Small intestine (tissue), 7 donors: ENCODE results near the gene LAIR2. TPM values are rescaled to one million over a fixed set of nuclear protein-coding genes. Genes with fewer than 3 reads are reported as not detected.
"Not testable (repeated sequence)": the region's sequence is repeated elsewhere in the genome, so short reads cannot be mapped to it uniquely, and the experiment has no call there.

Source experiments
- DNase-seq, 2 donors: peaks; one replicate each; pipeline versions ENCODE4 v3.0.0 to v3.0.0-alpha.2; 2013
- FAIRE-seq: peaks from 2 replicates; lab custom pipeline; 2012; peaks lifted over from hg19 to GRCh38; lab: Jason Lieb, UNC
- H3K27ac ChIP-seq, 3 donors: one replicate each; pipeline ENCODE4 v1.5.1; 2013; ENCODE audit warnings: low read length in 2 of 3, mild to moderate bottlenecking in 2 of 3, control low read depth in 1 of 3, inconsistent platforms in 1 of 3, low read depth in 1 of 3, moderate library complexity in 1 of 3
- H3K27me3 ChIP-seq, 3 donors: one replicate each; pipeline ENCODE4 v1.6.1; 2013; ENCODE audit warnings: low read length in 3 of 3, inconsistent platforms in 1 of 3; ENCODE audit not compliant: control insufficient read depth in 3 of 3, insufficient read depth in 3 of 3
- H3K36me3 ChIP-seq, 3 donors: one replicate each; pipeline ENCODE4 v1.6.1; 2013; ENCODE audit warnings: low read length in 3 of 3, inconsistent platforms in 1 of 3, low read depth in 1 of 3, mild to moderate bottlenecking in 1 of 3, moderate library complexity in 1 of 3; ENCODE audit not compliant: control insufficient read depth in 3 of 3, insufficient read depth in 2 of 3
- H3K4me1 ChIP-seq, 3 donors: one replicate each; pipeline ENCODE4 v1.6.1; 2013; ENCODE audit warnings: low read length in 2 of 3, inconsistent platforms in 1 of 3, low read depth in 1 of 3, mild to moderate bottlenecking in 1 of 3, moderate library complexity in 1 of 3; ENCODE audit not compliant: control insufficient read depth in 3 of 3, insufficient read depth in 2 of 3
- H3K4me3 ChIP-seq, 3 donors: one replicate each; pipeline ENCODE4 v1.5.1; 2013; ENCODE audit warnings: low read length in 3 of 3, control low read depth in 1 of 3, inconsistent platforms in 1 of 3, low read depth in 1 of 3, mild to moderate bottlenecking in 1 of 3, moderate library complexity in 1 of 3
- H3K9me3 ChIP-seq, 2 donors: one replicate each; pipeline ENCODE4 v1.6.1; 2013; ENCODE audit warnings: low read depth in 1 of 2, low read length in 1 of 2; ENCODE audit not compliant: control insufficient read depth in 2 of 2, insufficient read depth in 1 of 2
- WGBS, 3 donors: extraction: QIAGEN DNeasy Blood & Tissue Kit; methylation state at CpG; one replicate each; pipeline ENCODE4 v1.1.7; 2013; 5-methylcytosine and 5-hydroxymethylcytosine counted together
- polyA plus RNA-seq, 4 donors: library from polyadenylated mRNA; stranded (reverse) in 3 of 4; unstranded in 1 of 4; fragments of 200-250 nt in 3 of 4; fragments of 120-200 nt in 1 of 4; gene quantifications; one replicate each; pipeline versions ENCODE4 v1.2.1 to v1.2.3, GENCODE V29; 2013
- donor health status: healthy with polysubstance abuse.
- donor health status: control.
- donor health status: control.
- donor health status: Bipolar disorder and iron deficiency.
- donor health status: healthy.

Gene LAIR2
- polyA plus RNA-seq, 4 donors, result 0.09 to 0.33 TPM; not detected in 2

DNA sequence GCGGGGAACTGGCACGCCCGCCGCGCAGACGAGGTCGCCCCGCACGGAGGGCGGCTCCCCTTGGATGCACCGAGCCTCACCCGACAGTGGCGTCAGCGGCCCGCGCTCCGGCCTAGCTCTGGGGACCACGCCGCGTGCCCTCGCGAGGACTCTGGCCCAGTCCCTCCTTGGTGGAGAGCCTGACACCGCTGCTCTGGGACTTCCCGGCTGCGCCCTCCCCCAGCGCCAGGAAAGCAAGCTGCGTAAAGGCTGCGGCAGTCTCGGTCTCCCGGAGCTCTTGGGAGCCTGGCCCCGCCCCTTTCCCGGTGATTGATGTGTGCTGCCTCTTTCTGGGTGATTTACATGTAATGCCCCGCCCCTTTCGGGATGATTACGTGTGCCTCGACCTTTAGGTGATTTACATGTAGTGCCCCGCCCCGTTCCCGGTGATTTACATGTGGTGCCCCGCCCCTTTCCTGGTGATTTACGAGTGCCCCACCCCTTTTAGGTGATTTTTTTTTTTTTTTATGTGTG, 39.0 kb upstream of the LAIR2 start, which contains the start of gene LENG9:
TSS of gene LENG9 (minus strand) at position 248 of the 513 bp plus-strand sequence. CDS start 252 bp downstream, outside the sequence.
- Histone ChIP-seq H3K36me3 (peaks cover 3 to 63% (median 16%) of the 10 kb centered on the region in 3 donors), H3K4me1 (peaks cover 0 to 53% (median 0%) of the 10 kb centered on the region in 3 donors), H3K27me3 (no peaks in the 10 kb centered on the region), H3K4me3 (peak within 1 kb of the TSS; percentile 52 to 73 (median 58)), H3K9me3 (peaks cover 0 to 3% of the 10 kb centered on the region in 2 donors), H3K27ac (peak within 1 kb of the TSS; percentile 98 to 99 (median 99))
- FAIRE-seq (no peak), DNase-seq (peak; percentile 99 to 100)
- 0% methylated on average over 26 to 41 of the region's 41 CpGs for WGBS, 3 donors

DNA sequence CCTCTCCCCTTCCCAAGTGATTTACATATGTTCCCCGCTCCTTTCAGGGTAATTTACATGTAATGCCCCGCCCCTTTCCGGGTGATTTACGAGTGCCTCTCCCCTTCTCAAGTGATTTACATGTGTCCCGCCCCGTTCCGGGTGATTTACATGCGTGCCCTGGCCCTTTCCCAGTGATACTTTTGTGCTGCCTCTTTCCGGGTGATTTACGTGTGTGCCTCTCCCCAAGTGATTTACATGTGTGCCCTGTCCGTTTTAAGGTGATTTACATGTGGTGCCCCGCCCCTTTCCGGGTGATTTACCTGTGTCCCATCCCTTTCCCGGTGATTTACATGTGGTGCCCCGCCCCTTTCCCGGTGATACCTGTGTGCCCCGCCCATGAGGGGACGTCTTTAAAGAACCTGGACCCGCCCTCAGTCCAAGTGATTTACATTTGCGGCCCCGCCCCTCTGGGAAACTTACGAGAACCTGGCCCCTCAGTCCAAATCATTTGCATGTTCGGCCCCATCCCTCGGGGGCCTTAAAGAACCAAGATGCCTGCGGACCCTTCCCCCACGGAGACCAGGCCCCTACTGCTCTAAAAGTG, 38.5 kb upstream of the LAIR2 start:
- peak overlapping the region; percentile 36 to 73 (median 58) for H3K4me3 ChIP-seq
- DNase-seq (peak; percentile 98 to 100), FAIRE-seq (peak; percentile 44)
- H3K27ac ChIP-seq, result peak overlapping the region; percentile 93 to 99 (median 99)
- H3K27me3 ChIP-seq, result no peaks in the 10 kb centered on the region
- 0 to 1% (median 0%) methylated on average over 26 of the region's 26 CpGs for whole genome bisulfite sequencing, 3 donors
- peaks cover 0 to 3% of the 10 kb centered on the region in 2 donors for H3K9me3 ChIP-seq
- H3K4me1 ChIP-seq, result peaks cover 0 to 57% (median 0%) of the 10 kb centered on the region in 3 donors
- peaks cover 3 to 61% (median 11%) of the 10 kb centered on the region in 3 donors for H3K36me3 ChIP-seq

DNA sequence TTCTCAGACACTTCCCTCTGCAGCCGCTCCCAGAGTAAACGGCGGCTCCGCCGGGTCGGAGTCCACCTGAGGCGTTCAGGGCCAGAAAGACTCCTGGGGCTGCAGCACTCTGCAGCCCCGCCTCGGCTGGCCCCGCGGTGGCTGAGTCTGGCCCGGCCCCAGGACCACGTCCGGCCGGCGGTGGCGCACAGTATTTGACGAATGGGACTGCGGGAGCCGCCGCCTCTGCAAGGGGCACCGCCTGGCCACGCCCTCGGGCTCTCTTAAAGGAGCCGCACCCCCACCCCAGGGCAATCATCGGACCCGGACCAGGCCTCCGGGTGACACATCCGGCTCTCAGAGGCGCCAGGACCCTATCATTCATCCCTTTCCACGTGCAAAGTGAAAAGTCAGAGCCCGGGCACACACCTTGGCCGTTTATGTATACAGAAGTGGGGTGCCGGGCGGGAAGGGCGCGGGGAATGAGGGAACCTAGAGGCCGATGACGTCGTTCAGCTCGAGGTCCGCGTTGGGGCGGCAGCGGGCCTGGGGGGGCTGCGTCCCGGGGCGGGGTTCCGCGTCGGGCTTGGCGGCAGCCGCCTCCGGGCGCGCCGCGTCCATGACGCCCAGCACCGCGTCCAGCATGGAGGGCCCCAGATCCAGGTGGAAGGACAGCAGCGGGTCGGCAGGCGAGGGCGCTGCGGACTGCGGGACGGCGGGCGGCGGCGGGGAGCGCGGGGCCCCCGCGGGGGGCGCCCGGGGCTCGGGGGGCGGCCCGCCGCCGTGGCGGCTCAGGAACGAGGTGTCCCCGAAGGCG, 37.8 kb upstream of the LAIR2 start:
- DNase-seq (peak; percentile 95 to 96), FAIRE-seq (no peak)
- peaks cover 0 to 64% (median 0%) of the 10 kb centered on the region in 3 donors for H3K4me1 ChIP-seq
- H3K4me3 ChIP-seq, result peak overlapping the region; percentile 36 to 73 (median 58)
- WGBS, 3 donors, result 7 to 13% (median 11%) methylated on average over 58 to 87 of the region's 87 CpGs
- peaks cover 3 to 59% (median 7%) of the 10 kb centered on the region in 3 donors for H3K36me3 ChIP-seq
- peak overlapping the region; percentile 93 to 99 (median 99) for H3K27ac ChIP-seq
- H3K9me3 ChIP-seq, result peaks cover 0 to 3% of the 10 kb centered on the region in 2 donors
- no peaks in the 10 kb centered on the region for H3K27me3 ChIP-seq

DNA sequence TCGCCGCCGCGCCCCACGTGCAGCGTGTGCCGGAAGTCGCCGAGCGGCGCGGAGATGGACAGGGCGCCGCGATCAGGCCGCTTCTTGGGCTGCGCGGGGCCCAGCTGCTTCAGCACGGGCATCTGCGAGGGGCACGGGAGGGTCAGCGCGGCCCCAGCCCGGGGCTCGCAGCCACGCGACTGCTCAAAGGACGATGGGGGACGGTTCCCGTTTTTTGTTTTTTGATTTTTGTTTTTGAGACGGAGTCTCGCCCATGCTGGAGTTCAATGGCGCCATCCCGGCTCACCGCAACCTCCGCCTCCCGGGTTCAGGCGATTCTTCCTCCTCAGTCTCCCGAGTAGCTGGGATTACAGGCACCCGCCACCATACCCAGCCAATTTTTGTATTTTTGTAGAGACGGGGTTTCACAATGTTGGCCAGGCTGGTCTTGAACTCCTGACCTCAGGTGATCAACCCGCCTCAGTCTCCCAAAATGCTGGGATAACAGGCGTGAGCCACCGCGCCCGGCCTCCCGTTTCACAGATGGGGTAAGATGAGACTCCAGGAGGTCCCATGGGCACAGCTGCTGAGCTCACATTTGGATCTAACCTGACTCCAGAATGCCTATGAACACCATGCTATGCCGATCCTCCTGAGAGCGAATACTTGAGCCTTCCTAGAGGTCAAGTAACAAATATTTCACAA, 37.1 kb upstream of the LAIR2 start:
- peak overlapping the region in 1 of 3 donors; percentile 73 for H3K4me3 ChIP-seq
- peaks cover 2 to 58% (median 7%) of the 10 kb centered on the region in 3 donors for H3K36me3 ChIP-seq
- peaks cover 0 to 3% of the 10 kb centered on the region in 2 donors for H3K9me3 ChIP-seq
- peaks cover 0 to 71% (median 0%) of the 10 kb centered on the region in 3 donors for H3K4me1 ChIP-seq
- FAIRE-seq, result no peak
- H3K27me3 ChIP-seq, result no peaks in the 10 kb centered on the region
- peak overlapping the region; percentile 93 to 99 (median 99) for H3K27ac ChIP-seq
- WGBS, 3 donors, result 81 to 89% (median 85%) methylated on average over 41 to 49 of the region's 49 CpGs
- no peak for DNase-seq

DNA sequence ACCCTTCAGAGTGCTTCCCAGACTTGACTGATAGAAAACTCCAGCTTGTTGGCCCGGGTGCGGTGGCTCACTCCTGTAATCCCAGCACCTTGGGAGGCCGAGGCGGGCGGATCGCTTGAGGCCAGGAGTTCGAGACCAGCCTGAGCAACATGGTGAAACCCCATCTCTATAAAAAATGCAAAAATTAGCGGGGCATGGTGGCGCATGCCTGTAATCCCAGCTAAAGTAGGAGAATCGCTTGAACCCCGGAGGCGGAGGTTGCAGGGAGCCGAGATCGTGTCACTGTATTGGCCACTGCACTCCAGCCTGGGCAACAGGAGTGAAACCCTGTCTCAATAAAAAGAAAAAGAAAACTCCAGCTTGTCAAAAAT, 36.5 kb upstream of the LAIR2 start:
- WGBS, 3 donors, result 89 to 93% (median 90%) methylated on average over 14 of the region's 14 CpGs
- H3K27me3 ChIP-seq, H3K9me3 ChIP-seq, FAIRE-seq, H3K4me3 ChIP-seq, DNase-seq: not testable (repeated sequence)
- H3K36me3 ChIP-seq, result peaks cover 0 to 57% (median 2%) of the 10 kb centered on the region in 3 donors
- peak overlapping the region; percentile 93 to 99 (median 99) for H3K27ac ChIP-seq
- H3K4me1 ChIP-seq, result peaks cover 0 to 74% (median 0%) of the 10 kb centered on the region in 3 donors

DNA sequence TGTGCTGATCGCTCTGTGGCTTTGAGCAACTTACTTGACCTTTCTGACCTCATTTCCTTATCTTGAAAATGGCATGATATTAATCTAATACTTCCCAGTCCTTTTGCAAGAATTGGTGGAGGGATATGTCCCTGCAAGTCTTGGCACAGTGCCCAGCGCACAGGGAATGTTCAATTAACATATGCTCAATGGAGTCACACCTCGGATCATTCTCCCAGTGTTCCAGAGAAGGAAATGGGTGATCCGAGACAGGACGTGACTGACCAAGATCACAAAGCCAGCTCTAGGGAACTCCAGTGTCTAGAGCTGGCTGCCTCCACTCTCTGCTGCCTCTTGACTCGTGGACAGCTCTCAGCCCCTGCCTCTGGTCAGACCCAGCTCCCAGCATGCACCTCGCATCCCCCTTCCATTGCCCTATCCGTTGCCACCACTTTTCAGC, 33.1 kb upstream of the LAIR2 start:
- DNase-seq (peak; percentile 44 to 96), FAIRE-seq (no peak)
- no peaks in the 10 kb centered on the region for H3K27me3 ChIP-seq
- peaks cover 0 to 63% (median 3%) of the 10 kb centered on the region in 3 donors for H3K4me1 ChIP-seq
- no peak overlapping the region for H3K4me3 ChIP-seq
- WGBS, 3 donors, result 15 to 47% (median 28%) methylated on average over 8 of the region's 8 CpGs
- H3K36me3 ChIP-seq, result peaks cover 0 to 43% (median 0%) of the 10 kb centered on the region in 3 donors
- peak overlapping the region; percentile 76 to 99 (median 91) for H3K27ac ChIP-seq
- H3K9me3 ChIP-seq, result peaks cover 0 to 3% of the 10 kb centered on the region in 2 donors

DNA sequence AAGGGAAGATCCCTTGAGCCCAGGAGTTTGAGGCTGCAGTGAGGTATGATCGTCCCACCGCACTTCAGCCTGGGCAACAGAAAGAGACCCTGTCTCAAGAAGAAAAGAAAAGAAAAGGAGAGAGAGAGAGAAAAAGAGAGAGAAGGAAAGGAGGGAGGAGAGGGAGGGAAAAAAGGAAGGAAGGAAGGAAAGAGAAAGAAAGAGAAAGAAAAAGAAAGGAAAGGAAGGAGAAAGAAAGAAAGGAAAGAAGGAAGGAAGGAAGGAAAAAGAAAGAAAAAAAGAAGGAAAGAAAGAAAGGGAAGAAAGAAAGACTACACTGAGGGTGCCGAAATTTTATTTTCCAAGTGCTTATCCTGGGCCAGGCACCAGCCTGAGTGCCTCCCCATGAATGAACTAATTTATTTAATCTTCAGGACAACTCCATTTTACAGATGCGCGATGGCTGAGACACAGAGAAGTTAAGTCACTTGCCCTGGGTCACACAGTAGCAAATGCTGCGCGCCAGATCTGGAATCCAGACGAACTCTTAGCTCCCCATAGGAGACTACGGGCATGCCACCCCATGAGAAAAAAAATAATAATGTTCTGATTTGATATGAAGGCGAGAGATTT, 32.2 kb upstream of the LAIR2 start:
- H3K9me3 ChIP-seq, result peaks cover 0 to 2% of the 10 kb centered on the region in 2 donors
- peak overlapping the region; percentile 76 to 99 (median 94) for H3K27ac ChIP-seq
- H3K27me3 ChIP-seq, result no peaks in the 10 kb centered on the region
- peak overlapping the region in 2 of 3 donors; percentile 65 to 88 for H3K4me3 ChIP-seq
- peaks cover 0 to 40% (median 0%) of the 10 kb centered on the region in 3 donors for H3K36me3 ChIP-seq
- FAIRE-seq (no peak), DNase-seq (peak in 1 of 2 donors; percentile 49)
- 19 to 59% (median 42%) methylated on average over 10 of the region's 10 CpGs for WGBS, 3 donors
- peaks cover 0 to 60% (median 3%) of the 10 kb centered on the region in 3 donors for H3K4me1 ChIP-seq
